MCF 10A (cell line): ENCODE data around the gene PITRM1. TPM values are rescaled to one million over a fixed set of nuclear protein-coding genes. Genes with fewer than 3 reads are reported as not detected.

ENCODE experiments used
- BruUV-seq: library from RNA; stranded (reverse); fragments of 400-500 nt; replicated peaks from 2 replicates; lab custom pipeline; 2021; lab: Mats Ljungman, UMichigan
- CTCF ChIA-PET: fragments of 300-600 bp; sonication (Branson Sonifier 250); formaldehyde crosslinking; extraction: SDS; loops from one replicate; lab custom pipeline; 2021; ENCODE audit warnings: antibody characterized with exemption, inconsistent platforms; lab: Yijun Ruan, JAX
- POLR2A ChIA-PET: fragments of 300-600, 350-650 bp; sonication (Branson Sonifier 250); formaldehyde crosslinking; extraction: SDS; loops from one replicate; lab custom pipeline; 2020; ENCODE audit warnings: antibody characterized with exemption, inconsistent platforms; lab: Yijun Ruan, JAX
- DNase-seq: peaks from one replicate; pipeline ENCODE4 v3.0.0-alpha.2; 2018; ENCODE audit not compliant: unreplicated experiment
- H3K27ac Mint-ChIP-seq: one replicate; pipeline ENCODE4 v1.8.0; 2022; ENCODE audit warnings: mild to moderate bottlenecking, low read depth, mixed read lengths; ENCODE audit not compliant: unreplicated experiment
- H3K27me3 Mint-ChIP-seq: one replicate; pipeline ENCODE4 v1.8.0; 2022; ENCODE audit warnings: mixed read lengths; ENCODE audit not compliant: insufficient read depth, unreplicated experiment
- H3K36me3 Mint-ChIP-seq: one replicate; pipeline ENCODE4 v1.8.0; 2022; ENCODE audit warnings: mild to moderate bottlenecking, moderate library complexity, mixed read lengths; ENCODE audit not compliant: insufficient read depth, unreplicated experiment
- H3K4me1 Mint-ChIP-seq: one replicate; pipeline ENCODE4 v1.8.0; 2022; ENCODE audit warnings: mixed read lengths; ENCODE audit not compliant: insufficient read depth, unreplicated experiment
- H3K4me3 Mint-ChIP-seq: one replicate; pipeline ENCODE4 v1.8.0; 2022; ENCODE audit warnings: mild to moderate bottlenecking, moderate library complexity, mixed read lengths; ENCODE audit not compliant: unreplicated experiment
- H3K9me3 Mint-ChIP-seq: one replicate; pipeline ENCODE4 v1.8.0; 2022; ENCODE audit warnings: mixed read lengths; ENCODE audit not compliant: unreplicated experiment
- CTCF ChIP-seq: fragments of 200-600 bp; IDR thresholded peaks from one replicate; pipeline ENCODE4 v1.8.0; 2022; ENCODE audit warnings: antibody characterized with exemption, mild to moderate bottlenecking; ENCODE audit not compliant: unreplicated experiment
- intact Hi-C: fragments of 100-400 bp; cut with micrococcal nuclease; formaldehyde crosslinking; loops from 2 replicates; pipeline ENCODE4 v1.14.1; 2022
- total RNA-seq: library from RNA; stranded (reverse); gene quantifications from 2 replicates; pipeline ENCODE4 v1.2.3, GENCODE V29; 2022

The PITRM1 gene
- total RNA-seq, 1 experiment from 2014 or later = 132 TPM

GRCh38 chr10:3091921-3092320 is 80.7 kb downstream of the PITRM1 start:
- no peaks in the 10 kb centered on the region for H3K9me3 Mint-ChIP-seq
- CTCF ChIA-PET = interaction anchor here (1.0 to 2.2 kb wide), 6 partner anchors 9 to 48 kb away, joined by 3 to 7 read pairs (median 4); no protein-coding TSS in a partner anchor

GRCh38 chr10:3090914-3091787 is 81.4 kb downstream of the PITRM1 start:
- H3K9me3 Mint-ChIP-seq = no peaks in the 10 kb centered on the region
- H3K4me1 Mint-ChIP-seq = peaks cover 53% of the 10 kb centered on the region
- ChIA-PET CTCF (interaction anchor here (0.9 to 2.2 kb wide), 9 partner anchors 8 to 47 kb away, joined by 3 to 7 read pairs (median 4); no protein-coding TSS in a partner anchor), POLR2A (interaction anchor here (1.0 to 4.5 kb wide), 14 partner anchors 8 to 82 kb away, joined by 3 to 86 read pairs (median 8); partner anchors contain the start of genes PFKP and PITRM1)
- BruUV-seq = no TSS peak
- H3K4me3 Mint-ChIP-seq = peak overlapping the region; percentile 61
- H3K27me3 Mint-ChIP-seq = no peaks in the 10 kb centered on the region
- DNase-seq = peak; percentile 98
- H3K27ac Mint-ChIP-seq = peak overlapping the region; percentile 94
- intact Hi-C loops = loop anchor here (1.0 kb wide), 1 partner anchor 23 kb away; no protein-coding TSS in a partner anchor
- TF ChIP-seq CTCF = no peak
- H3K36me3 Mint-ChIP-seq = peaks cover 8% of the 10 kb centered on the region

More at GRCh38 chr10:3091921-3092320, 80.7 kb downstream of the PITRM1 start:
- POLR2A ChIA-PET = interaction anchor here (1.1 to 4.5 kb wide), 11 partner anchors 8 to 81 kb away, joined by 3 to 86 read pairs (median 12); partner anchors contain the start of genes PFKP and PITRM1
- BruUV-seq = TSS peak; percentile 23
- peaks cover 50% of the 10 kb centered on the region for H3K4me1 Mint-ChIP-seq
- no peaks in the 10 kb centered on the region for H3K27me3 Mint-ChIP-seq
- no peak for TF ChIP-seq CTCF
- H3K4me3 Mint-ChIP-seq = peak overlapping the region; percentile 61
- H3K36me3 Mint-ChIP-seq = peaks cover 5% of the 10 kb centered on the region
- H3K27ac Mint-ChIP-seq = peak overlapping the region; percentile 94
- DNase-seq = no peak
- intact Hi-C loops = loop anchor here (1.0 kb wide), 1 partner anchor 24 kb away; no protein-coding TSS in a partner anchor

- intact Hi-C loops = no loop called here
- Mint-ChIP-seq H3K4me1 (peaks cover 50% of the 10 kb centered on the region), H3K4me3 (peak overlapping the region; percentile 61), H3K9me3 (no peaks in the 10 kb centered on the region), H3K27ac (peak overlapping the region; percentile 94), H3K27me3 (no peaks in the 10 kb centered on the region), H3K36me3 (peaks cover 9% of the 10 kb centered on the region)
- POLR2A ChIA-PET = interaction anchor here (1.0 to 4.5 kb wide), 10 partner anchors 8 to 82 kb away, joined by 3 to 86 read pairs (median 14); partner anchors contain the start of genes PFKP and PITRM1
- TF ChIP-seq CTCF = no peak
- BruUV-seq = no TSS peak
- CTCF ChIA-PET = interaction anchor here (0.9 to 1.1 kb wide), 3 partner anchors 10 to 20 kb away, joined by 3 to 4 read pairs (median 3); no protein-coding TSS in a partner anchor
- no peak for DNase-seq
Observed at GRCh38 chr10:3090388-3090787, 82.2 kb downstream of the PITRM1 start.

Other genes with a start within 250 kb of the PITRM1 start
- gene PFKP, start 105.2 kb downstream of the PITRM1 start, total RNA-seq = 164 and 186 TPM in 2 replicates